HEK293T (cell line): ENCODE measurements around the gene TACC2.

ENCODE experiments used
- CTCF ChIA-PET: fragments of 350-600 bp; formaldehyde crosslinking; extraction: SDS; loops from one replicate; lab custom pipeline; 2021; ENCODE audit warnings: antibody characterized with exemption, inconsistent platforms; lab: Yijun Ruan, JAX
- POLR2A ChIA-PET: fragments of 350-600 bp; formaldehyde crosslinking; extraction: SDS; loops from one replicate; lab custom pipeline; 2020; ENCODE audit warnings: antibody characterized with exemption, inconsistent platforms; lab: Yijun Ruan, JAX
- DNase-seq: peaks from one replicate; pipeline ENCODE4 v3.0.0; 2012; ENCODE audit warnings: mixed read lengths; ENCODE audit errors: extremely low spot score
- ARNT ChIP-seq: fragments of 450-650 bp; IDR thresholded peaks from 2 replicates; pipeline ENCODE4 v1.6.1; 2017; ENCODE audit warnings: mild to moderate bottlenecking
- BHLHE40 ChIP-seq: fragments of 450-650 bp; IDR thresholded peaks from 2 replicates; pipeline ENCODE4 v1.6.1; 2016; ENCODE audit warnings: mild to moderate bottlenecking, moderate library complexity, borderline replicate concordance
- CTBP1 ChIP-seq: fragments of 450-650 bp; IDR thresholded peaks from 2 replicates; pipeline ENCODE4 v1.6.1; 2016; ENCODE audit warnings: borderline replicate concordance
- ELF4 ChIP-seq: fragments of 450-650 bp; IDR thresholded peaks from 2 replicates; pipeline ENCODE4 v1.6.1; 2017; ENCODE audit warnings: antibody characterized with exemption
- FOXA1 ChIP-seq: fragments of 450-650 bp; IDR thresholded peaks from 2 replicates; pipeline ENCODE4 v1.6.1; 2016; ENCODE audit warnings: mild to moderate bottlenecking
- FOXK2 ChIP-seq: fragments of 450-650 bp; IDR thresholded peaks from 2 replicates; pipeline ENCODE4 v1.6.1; 2016; ENCODE audit warnings: mild to moderate bottlenecking
- FOXM1 ChIP-seq: fragments of 450-650 bp; IDR thresholded peaks from 2 replicates; pipeline ENCODE4 v1.6.1; 2017; ENCODE audit warnings: mild to moderate bottlenecking, borderline replicate concordance
- HDGF ChIP-seq: fragments of 450-650 bp; IDR thresholded peaks from 2 replicates; pipeline ENCODE4 v1.6.1; 2017; ENCODE audit warnings: antibody characterized with exemption, borderline replicate concordance
- L3MBTL2 ChIP-seq: fragments of 450-650 bp; conservative IDR thresholded peaks from 2 replicates; pipeline ENCODE4 v1.6.1; 2016; ENCODE audit warnings: mild to moderate bottlenecking
- LEF1 ChIP-seq: fragments of 450-650 bp; IDR thresholded peaks from 2 replicates; pipeline ENCODE4 v1.6.1; 2017; ENCODE audit warnings: mild to moderate bottlenecking, borderline replicate concordance
- NFRKB ChIP-seq: fragments of 450-650 bp; IDR thresholded peaks from 2 replicates; pipeline ENCODE4 v1.6.1; 2016; ENCODE audit warnings: mild to moderate bottlenecking, moderate library complexity
- SP1 ChIP-seq: fragments of 450-650 bp; IDR thresholded peaks from 2 replicates; pipeline ENCODE4 v1.6.1; 2017
- SUZ12 ChIP-seq: fragments of 450-650 bp; IDR thresholded peaks from 2 replicates; pipeline ENCODE4 v1.6.1; 2016; ENCODE audit warnings: mild to moderate bottlenecking
- TARDBP ChIP-seq: fragments of 450-650 bp; IDR thresholded peaks from 2 replicates; pipeline ENCODE4 v1.6.1; 2016
- ZNF384 ChIP-seq: fragments of 450-650 bp; IDR thresholded peaks from 2 replicates; pipeline ENCODE4 v1.6.1; 2016
- TF ChIP-seq, protein P1 (sequence below): fragments of 450-650 bp; IDR thresholded peaks from 2 replicates; pipeline ENCODE4 v1.6.1; 2016

Gene TACC2

DNA sequence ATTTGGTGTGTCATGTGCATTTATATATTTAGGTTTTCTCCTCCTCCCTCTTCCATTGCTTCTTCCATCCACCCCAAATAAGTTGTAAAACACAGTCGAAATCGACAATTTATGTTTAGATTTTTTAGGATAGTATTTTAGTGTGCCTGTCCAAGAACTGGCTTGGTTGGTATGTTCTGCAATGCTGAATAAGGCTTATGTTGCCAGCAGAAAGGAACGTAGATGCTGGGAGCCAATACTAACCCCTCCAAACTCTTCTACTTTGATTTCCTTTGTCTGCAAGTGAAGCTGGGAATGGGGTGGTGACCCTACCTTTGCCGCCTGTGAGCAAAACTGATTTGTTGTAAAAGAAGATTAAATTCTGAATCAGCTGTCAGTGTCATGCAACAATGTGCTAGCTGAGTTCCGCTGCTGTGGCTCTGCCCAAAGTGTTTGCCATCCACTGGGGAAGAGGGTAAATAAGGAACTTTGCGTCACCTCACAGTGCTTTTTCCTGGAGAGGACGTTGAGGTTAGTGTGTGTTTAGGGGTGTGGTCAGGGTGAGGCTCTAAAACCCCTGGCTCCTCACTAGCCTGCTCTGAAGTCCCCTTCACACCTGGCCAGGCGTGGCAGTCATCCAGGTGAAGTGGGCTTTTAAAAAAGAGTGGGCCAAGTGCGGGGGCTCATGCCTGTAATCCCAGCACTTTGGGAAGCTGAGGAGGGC lies 44.4 kb downstream of the TACC2 start:
- TF ChIP-seq ELF4 = no peak
- no peak for TF ChIP-seq ARNT
- no peak for TF ChIP-seq LEF1
- TF ChIP-seq HDGF = no peak
- no peak for TF ChIP-seq FOXA1
- no peak for TF ChIP-seq FOXK2
- no peak for TF ChIP-seq SP1
- no peak for TF ChIP-seq ZNF384
- no peak for TF ChIP-seq NFRKB
- TF ChIP-seq CTBP1 = no peak
- TF ChIP-seq FOXM1 = no peak
- TF ChIP-seq, protein P1, sequence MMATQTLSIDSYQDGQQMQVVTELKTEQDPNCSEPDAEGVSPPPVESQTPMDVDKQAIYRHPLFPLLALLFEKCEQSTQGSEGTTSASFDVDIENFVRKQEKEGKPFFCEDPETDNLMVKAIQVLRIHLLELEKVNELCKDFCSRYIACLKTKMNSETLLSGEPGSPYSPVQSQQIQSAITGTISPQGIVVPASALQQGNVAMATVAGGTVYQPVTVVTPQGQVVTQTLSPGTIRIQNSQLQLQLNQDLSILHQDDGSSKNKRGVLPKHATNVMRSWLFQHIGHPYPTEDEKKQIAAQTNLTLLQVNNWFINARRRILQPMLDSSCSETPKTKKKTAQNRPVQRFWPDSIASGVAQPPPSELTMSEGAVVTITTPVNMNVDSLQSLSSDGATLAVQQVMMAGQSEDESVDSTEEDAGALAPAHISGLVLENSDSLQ = no peak
- TF ChIP-seq SUZ12 = no peak
- no peak for TF ChIP-seq L3MBTL2
- TF ChIP-seq BHLHE40 = no peak
- no peak for TF ChIP-seq TARDBP
- ChIA-PET POLR2A (no interaction called here), CTCF (no interaction called here)
- no peak for DNase-seq

DNA sequence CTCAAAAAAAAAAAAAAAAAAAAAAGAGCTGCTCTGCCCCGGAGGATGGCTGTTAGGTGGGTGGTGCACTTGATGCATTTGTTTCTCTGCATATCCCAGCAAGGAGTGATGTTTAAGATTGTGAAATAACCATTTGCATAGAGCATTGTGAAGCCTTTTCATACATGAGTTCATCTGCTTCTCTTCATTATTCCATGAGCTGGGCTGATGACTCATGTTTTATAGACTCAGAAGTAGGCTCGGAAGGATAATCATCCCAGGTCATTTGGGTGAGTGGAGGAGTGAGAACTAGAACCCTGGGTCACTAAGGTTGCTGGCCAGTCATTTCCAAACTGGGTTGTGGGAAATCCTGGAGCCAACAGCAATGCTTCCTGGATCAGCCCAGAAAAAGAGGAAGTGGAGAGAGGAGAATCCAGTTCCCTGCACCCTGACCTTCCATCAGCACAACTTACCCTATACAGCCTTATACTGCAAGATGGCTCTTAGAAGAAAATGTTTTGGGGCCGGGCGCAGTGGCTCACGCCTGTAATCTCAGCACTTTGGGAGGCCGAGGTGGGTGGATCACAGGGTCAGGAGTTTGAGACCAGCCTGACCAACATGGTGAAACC lies 45.3 kb downstream of the TACC2 start:
- TF ChIP-seq FOXA1 (no peak), HDGF (no peak), FOXK2 (no peak), CTBP1 (no peak), SUZ12 (no peak), SP1 (no peak), BHLHE40 (no peak), ZNF384 (no peak), LEF1 (no peak)
- TF ChIP-seq, protein P1 = no peak
- CTCF ChIA-PET = no interaction called here
- DNase-seq = no peak
- POLR2A ChIA-PET = no interaction called here

DNA sequence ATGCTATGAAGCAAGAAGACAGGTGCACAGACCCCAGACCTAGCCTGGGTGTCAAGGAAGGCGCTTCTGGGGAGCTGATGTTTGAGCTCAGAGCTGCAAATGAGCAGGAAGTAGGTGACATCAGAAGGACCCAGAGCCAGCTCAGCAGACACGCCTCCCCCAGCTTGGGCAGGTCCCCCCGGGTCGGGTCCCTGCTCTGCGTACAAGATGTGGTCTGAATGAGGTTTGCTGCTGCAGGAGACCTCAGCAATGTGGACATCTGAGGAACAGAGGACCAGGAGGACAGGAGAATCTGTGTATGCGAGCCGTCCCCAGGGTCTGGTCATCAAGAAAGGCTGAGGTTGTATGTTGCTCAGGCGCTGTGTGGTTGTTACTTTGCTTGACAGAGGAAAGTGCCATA lies 51.8 kb downstream of the TACC2 start:
- ChIA-PET CTCF (interaction anchor here (0.6 to 1.2 kb wide), 2 partner anchors 11 to 13 kb away, joined by 3 read pairs; no protein-coding TSS in a partner anchor), POLR2A (interaction anchor here (1.0 kb wide), 1 partner anchor 113 kb away, joined by 3 read pairs; the partner anchor contains the start of gene ATE1)
- DNase-seq = no peak
- no peak for TF ChIP-seq SUZ12
- TF ChIP-seq NFRKB = no peak
- no peak for TF ChIP-seq ELF4
- no peak for TF ChIP-seq SP1
- no peak for TF ChIP-seq HDGF
- no peak for TF ChIP-seq TARDBP
- TF ChIP-seq, protein P1 = no peak
- no peak for TF ChIP-seq ARNT
- no peak for TF ChIP-seq LEF1
- no peak for TF ChIP-seq BHLHE40
- no peak for TF ChIP-seq ZNF384
- no peak for TF ChIP-seq FOXM1
- no peak for TF ChIP-seq FOXA1

DNA sequence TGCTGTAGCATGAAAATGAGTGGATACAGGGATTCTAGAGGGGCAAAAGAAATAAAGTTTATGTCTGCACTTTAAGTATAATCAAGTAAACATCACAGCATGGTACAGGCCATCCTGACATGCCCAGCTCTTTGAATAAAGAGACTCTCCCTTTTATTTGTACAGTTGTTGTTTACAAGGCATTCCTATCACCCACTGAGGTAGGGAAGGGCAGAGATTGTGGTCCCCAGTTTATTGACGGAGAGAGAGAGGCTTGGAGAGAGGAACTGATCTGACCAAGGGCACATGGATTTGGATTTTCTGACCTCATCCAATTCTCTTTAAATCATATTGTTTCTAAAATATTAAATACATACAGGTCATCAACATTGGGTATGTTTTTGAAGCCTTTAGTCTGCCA lies 53.9 kb downstream of the TACC2 start:
- POLR2A ChIA-PET = interaction anchor here (1.0 kb wide), 1 partner anchor 115 kb away, joined by 3 read pairs; the partner anchor contains the start of gene ATE1
- CTCF ChIA-PET = interaction anchor here (0.6 kb wide), 1 partner anchor 67 kb away, joined by 3 read pairs; no protein-coding TSS in a partner anchor
- TF ChIP-seq LEF1 = no peak
- TF ChIP-seq L3MBTL2 = no peak
- no peak for TF ChIP-seq NFRKB
- TF ChIP-seq FOXK2 = no peak
- TF ChIP-seq BHLHE40 = no peak
- no peak for TF ChIP-seq ARNT
- no peak for TF ChIP-seq FOXM1
- no peak for TF ChIP-seq SUZ12
- no peak for TF ChIP-seq SP1
- no peak for TF ChIP-seq ELF4
- TF ChIP-seq FOXA1 = no peak
- TF ChIP-seq, protein P1 = no peak
- TF ChIP-seq TARDBP = no peak
- no peak for TF ChIP-seq ZNF384
- TF ChIP-seq CTBP1 = no peak
- TF ChIP-seq HDGF = no peak
- no peak for DNase-seq

DNA sequence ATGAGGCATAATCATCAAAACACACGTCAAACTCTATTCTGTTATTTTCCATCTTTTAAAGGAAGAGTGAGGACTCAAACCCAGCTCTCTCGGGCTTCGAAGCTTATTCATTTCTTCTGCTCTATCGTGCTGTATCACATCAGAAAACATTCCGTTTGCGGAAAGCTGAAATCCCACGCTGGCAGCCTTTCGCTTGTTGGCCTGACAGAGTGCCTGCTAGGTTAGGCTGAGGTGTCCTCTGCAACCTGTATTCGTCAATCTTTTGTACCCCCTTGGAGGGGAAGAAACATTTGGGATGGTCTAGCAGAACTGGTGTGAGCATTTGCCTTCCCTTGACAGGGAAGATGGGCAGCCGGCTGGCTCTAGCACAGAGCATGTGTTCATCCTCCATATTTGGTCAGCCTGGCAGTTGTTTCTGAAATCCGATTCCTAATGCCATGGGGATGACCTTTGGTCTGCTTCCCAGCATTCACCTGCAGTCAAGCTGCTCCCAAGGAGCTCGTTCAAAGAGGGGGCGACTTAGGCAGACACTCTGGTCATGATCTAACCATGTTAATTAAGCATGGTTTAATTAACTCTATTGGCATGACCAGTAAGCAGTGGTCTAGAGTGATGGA lies 55.2 kb downstream of the TACC2 start:
- no peak for DNase-seq
- POLR2A ChIA-PET = no interaction called here
- CTCF ChIA-PET = interaction anchor here (0.7 to 1.3 kb wide), 2 partner anchors 11 to 26 kb away, joined by 3 to 5 read pairs; no protein-coding TSS in a partner anchor
- TF ChIP-seq BHLHE40 = no peak
- TF ChIP-seq SP1 = no peak
- TF ChIP-seq ZNF384 = no peak; the same call in 1 of the 2 replicates
- TF ChIP-seq L3MBTL2 = 0 out of 2 replicates have a peak, but pooled peaks have one; percentile 14
- no peak for TF ChIP-seq ARNT
